T-helper 1 cell treated with Interleukin-12 subunit alpha and Interleukin-12 subunit beta and Interleukin-4 antibody, amounts not matched to agents 30 μg/mL and 1 μg/mL, for 36 hours (primary cell): ENCODE measurements around the gene CILP2.
A peak's percentile ranks its signal among the peaks of the same experiment; 100 is the strongest.

Experiments used
- H3K27ac Mint-ChIP-seq: one replicate; pipeline ENCODE4 v1.8.0; 2021; ENCODE audit warnings: mild to moderate bottlenecking, mixed read lengths
- H3K27me3 Mint-ChIP-seq: one replicate; pipeline ENCODE4 v1.8.0; 2021; ENCODE audit warnings: low read depth, mixed read lengths
- H3K36me3 Mint-ChIP-seq: one replicate; pipeline ENCODE4 v1.8.0; 2021; ENCODE audit warnings: low read depth, mixed read lengths
- H3K4me1 Mint-ChIP-seq: one replicate; pipeline ENCODE4 v1.8.0; 2021; ENCODE audit warnings: low read depth, mixed read lengths
- H3K4me3 Mint-ChIP-seq: one replicate; pipeline ENCODE4 v1.8.0; 2021; ENCODE audit warnings: mild to moderate bottlenecking, moderate library complexity, mixed read lengths
- H3K9me3 Mint-ChIP-seq: one replicate; pipeline ENCODE4 v1.8.0; 2021; ENCODE audit warnings: mixed read lengths

The CILP2 gene

DNA sequence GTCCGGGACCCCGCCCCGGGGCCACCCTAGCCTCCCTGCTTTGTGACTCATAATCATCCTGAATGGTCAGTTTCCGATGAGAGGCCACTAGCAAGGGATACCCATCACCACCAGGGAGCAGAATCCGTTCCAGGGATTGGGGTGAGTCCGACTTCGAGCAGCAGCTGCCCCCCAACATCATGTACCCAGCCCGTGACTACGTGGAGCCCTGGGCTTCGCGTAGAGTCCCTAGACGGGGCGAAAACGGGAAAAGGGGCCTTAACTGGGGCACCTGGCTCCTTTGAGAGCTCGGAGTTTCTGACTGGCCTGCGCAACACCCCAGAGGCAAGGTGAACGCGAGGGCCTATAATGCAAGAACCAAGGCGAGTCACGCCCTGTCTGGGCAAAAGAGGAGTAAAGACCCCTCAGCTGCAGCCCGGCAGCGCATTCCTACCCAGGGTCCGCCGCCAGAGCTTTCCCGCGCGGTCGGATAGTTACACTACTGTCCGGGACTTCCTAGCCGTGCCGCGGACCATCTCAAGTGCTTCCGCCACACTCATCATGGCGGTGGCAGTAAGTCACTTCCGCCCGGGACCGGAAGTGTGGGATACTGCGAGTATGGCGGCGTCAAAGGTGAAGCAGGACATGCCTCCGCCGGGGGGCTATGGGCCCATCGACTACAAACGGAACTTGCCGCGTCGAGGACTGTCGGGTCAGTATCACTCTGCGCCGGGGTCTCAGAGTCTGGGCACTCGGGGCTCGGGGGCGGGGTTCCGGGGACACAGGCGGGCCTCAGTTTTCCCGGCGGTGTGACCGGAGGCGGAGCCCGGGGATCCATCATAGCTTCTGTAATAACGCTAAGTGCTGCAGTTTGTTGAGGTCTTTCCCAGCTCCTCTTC lies 22.2 kb upstream of the CILP2 start, which contains the start of gene NDUFA13:
NDUFA13 (plus strand) TSS at position 584 of the 878 bp plus-strand sequence; CDS start at position 598, 14 bp downstream.
- Mint-ChIP-seq H3K36me3 (peaks cover 15% of the 10 kb centered on the region), H3K9me3 (no peaks in the 10 kb centered on the region), H3K4me1 (peaks cover 12% of the 10 kb centered on the region), H3K27ac (peak within 1 kb of the TSS; percentile 95), H3K27me3 (no peaks in the 10 kb centered on the region), H3K4me3 (peak within 1 kb of the TSS; percentile 87)

DNA sequence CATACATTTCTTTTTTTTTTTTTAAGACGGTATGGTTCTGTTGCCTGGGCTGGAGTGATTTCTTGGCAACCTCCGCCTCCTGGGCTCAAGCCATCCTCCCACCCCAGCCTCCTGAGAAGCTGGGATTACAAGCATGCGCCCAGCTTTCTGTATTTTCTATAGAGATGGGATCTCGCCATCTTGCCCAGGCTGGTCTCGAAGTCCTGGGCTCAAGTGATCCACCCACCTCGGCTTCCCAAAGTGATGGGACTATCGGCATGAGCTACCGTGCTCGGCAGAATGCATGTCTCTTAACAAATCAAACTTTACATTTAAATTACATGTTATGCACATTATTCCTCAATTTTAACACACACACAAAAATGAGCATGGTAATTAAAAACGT lies 20.8 kb upstream of the CILP2 start:
- Mint-ChIP-seq H3K9me3 (no peaks in the 10 kb centered on the region), H3K27ac (no peak overlapping the region), H3K36me3 (peaks cover 17% of the 10 kb centered on the region), H3K27me3 (no peaks in the 10 kb centered on the region), H3K4me1 (peaks cover 12% of the 10 kb centered on the region), H3K4me3 (peak overlapping the region; percentile 87)

DNA sequence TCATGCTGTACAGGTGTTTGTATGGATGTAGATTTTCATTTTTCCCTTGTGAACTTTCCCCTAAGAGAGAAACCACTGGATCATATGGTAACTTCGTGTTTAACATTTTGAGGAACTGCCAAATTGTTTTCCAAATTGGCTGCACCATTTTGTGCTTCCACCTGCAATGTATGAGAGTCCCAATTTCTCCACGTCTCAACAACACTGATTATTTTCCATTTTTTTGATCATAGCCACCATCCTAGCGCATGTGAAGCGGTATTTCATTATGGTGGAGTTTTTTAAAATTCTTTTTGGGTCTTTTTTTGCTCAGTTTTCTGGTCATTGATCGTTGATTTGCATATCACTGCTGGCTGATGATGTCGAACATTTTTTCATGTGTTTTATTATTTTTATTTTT lies 17.1 kb upstream of the CILP2 start:
- H3K9me3 Mint-ChIP-seq, result no peaks in the 10 kb centered on the region
- H3K4me3 Mint-ChIP-seq, result no peak overlapping the region
- peaks cover 17% of the 10 kb centered on the region for H3K4me1 Mint-ChIP-seq
- no peaks in the 10 kb centered on the region for H3K27me3 Mint-ChIP-seq
- peaks cover 16% of the 10 kb centered on the region for H3K36me3 Mint-ChIP-seq
- no peak overlapping the region for H3K27ac Mint-ChIP-seq

DNA sequence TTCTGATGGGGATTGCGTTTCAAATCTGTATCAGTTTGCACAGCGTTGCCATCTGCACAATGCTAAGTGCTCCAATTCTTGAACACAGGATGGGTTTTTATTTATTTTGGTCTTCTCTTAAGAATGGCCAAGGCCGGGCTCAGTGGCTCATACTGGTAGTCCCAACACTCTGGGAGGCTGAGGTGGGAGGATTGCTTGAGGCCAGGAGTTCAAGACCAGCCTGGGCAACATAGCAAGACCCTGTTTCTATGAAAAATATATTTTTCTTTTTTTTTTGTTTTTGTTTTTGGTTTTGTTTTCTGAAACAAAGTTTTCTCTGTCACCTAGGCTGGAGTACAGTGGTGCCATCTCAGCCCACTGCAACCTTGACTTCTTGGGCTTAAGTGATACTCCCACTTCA lies 14.9 kb upstream of the CILP2 start:
- no peaks in the 10 kb centered on the region for H3K9me3 Mint-ChIP-seq
- no peaks in the 10 kb centered on the region for H3K27me3 Mint-ChIP-seq
- no peak overlapping the region for H3K27ac Mint-ChIP-seq
- peaks cover 15% of the 10 kb centered on the region for H3K4me1 Mint-ChIP-seq
- H3K4me3 Mint-ChIP-seq, result no peak overlapping the region
- peaks cover 15% of the 10 kb centered on the region for H3K36me3 Mint-ChIP-seq

DNA sequence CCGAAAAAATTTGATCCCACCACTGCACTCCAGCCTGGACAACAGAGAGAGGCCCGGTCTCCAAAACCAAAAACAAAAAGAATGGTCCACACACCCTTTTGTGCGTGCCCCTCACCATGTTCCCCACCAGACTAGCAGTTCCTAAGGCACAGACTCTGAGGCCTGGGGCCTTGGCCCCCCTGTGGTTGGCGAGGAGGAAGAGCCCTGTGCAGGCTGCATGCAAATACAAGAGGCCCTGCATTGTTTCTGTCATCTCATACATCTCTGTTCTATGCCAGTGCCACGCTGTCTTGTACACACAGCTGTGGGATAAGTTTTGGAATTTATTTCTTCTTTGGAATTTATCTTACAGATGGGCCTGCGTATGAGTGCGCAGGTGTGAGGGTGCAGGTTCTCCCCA lies 14.0 kb upstream of the CILP2 start:
- Mint-ChIP-seq H3K4me3 (no peak overlapping the region), H3K9me3 (no peaks in the 10 kb centered on the region), H3K27ac (no peak overlapping the region), H3K36me3 (peaks cover 14% of the 10 kb centered on the region), H3K27me3 (no peaks in the 10 kb centered on the region), H3K4me1 (peaks cover 15% of the 10 kb centered on the region)

DNA sequence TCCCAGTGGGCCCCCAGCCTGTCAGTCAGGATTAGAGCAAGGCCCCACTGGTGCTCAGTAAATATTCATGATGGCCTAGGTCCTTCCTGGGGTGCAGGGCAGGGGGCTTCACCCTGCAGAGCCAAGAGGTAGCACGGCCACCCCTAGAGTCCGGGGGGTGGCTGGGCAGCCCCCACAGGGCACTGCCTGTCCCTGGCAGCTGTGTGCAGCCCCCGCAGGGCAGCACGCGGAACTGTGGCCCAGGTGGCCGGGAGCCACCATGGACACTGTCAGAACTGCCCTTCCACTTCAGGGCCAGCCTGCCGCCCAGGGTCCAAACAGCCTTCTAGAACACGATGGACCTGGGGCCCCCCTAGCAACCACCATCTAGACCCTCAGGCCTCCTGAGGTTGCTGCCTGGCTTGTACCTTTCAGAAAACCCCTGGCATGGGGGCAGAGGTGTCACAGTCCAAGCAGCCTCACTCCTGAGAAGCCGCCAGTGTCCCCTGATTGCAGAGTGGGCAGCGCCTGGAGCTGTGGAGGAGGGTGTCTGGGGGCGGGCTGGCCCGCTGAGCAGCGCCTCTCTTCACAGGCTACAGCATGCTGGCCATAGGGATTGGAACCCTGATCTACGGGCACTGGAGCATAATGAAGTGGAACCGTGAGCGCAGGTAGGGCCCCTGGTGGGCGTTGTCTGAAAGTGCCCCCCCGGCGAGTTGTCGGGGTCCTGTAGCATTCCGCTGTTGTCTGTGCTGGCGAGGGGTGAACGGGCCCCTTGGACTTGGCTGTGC lies 12.3 kb upstream of the CILP2 start:
- no peak overlapping the region for H3K4me3 Mint-ChIP-seq
- H3K4me1 Mint-ChIP-seq, result peaks cover 6% of the 10 kb centered on the region
- peaks cover 9% of the 10 kb centered on the region for H3K36me3 Mint-ChIP-seq
- no peaks in the 10 kb centered on the region for H3K9me3 Mint-ChIP-seq
- no peak overlapping the region for H3K27ac Mint-ChIP-seq
- no peaks in the 10 kb centered on the region for H3K27me3 Mint-ChIP-seq

DNA sequence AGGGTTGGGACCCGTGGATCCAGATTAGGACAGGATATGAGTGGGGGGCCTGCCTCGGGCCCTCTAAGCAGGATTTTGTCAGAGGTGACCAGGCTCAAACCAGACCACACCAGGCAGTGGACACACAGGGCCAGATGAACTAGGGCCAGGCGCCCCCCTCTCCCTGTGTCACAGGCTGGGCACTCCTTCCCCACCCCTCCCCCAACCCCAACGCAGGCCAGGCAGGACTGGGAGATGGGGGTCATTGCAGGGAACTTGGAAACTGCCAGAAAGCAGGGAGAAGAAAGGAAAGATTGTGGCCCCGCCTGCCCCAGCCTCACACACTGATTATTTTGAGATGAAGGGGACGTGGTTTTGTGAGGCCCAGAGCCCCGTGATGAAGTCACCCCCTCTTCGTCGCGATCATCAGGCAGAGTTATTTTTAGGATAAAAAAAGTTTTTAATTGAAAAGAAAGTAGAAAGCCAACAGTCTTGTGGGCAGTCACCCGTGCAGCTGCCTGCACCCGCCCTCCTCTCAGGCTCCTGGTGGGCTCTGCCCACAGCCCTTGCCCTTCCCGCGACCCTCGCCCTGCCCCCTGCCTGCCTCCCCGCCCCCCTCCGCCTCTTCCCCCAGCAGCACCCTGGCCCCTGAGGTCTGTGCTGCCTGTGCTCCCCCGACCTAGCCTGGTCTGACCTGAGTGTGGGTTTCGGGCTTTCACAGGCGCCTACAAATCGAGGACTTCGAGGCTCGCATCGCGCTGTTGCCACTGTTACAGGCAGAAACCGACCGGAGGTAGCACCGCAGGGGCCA lies 11.3 kb upstream of the CILP2 start:
- Mint-ChIP-seq H3K4me1 (peaks cover 9% of the 10 kb centered on the region), H3K9me3 (no peaks in the 10 kb centered on the region), H3K4me3 (no peak overlapping the region), H3K36me3 (peaks cover 6% of the 10 kb centered on the region), H3K27me3 (no peaks in the 10 kb centered on the region), H3K27ac (no peak overlapping the region)

DNA sequence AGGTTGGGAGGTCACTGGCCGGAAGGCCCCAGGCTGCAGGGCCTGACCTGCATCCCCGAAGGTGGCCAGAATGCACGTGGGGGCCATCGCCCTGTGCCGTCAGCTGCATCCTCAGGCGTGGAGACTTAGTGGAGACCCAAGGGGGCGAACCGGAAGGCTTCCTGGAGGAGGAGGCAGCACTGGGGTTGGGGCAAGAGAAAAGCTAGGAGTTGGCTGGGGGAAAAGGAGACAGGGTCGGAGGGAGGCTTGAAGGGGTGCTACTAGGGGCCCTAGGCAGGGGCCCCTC lies 10.8 kb upstream of the CILP2 start:
- H3K36me3 Mint-ChIP-seq, result peaks cover 9% of the 10 kb centered on the region
- H3K4me3 Mint-ChIP-seq, result no peak overlapping the region
- peaks cover 12% of the 10 kb centered on the region for H3K4me1 Mint-ChIP-seq
- no peaks in the 10 kb centered on the region for H3K9me3 Mint-ChIP-seq
- no peak overlapping the region for H3K27ac Mint-ChIP-seq
- no peaks in the 10 kb centered on the region for H3K27me3 Mint-ChIP-seq

DNA sequence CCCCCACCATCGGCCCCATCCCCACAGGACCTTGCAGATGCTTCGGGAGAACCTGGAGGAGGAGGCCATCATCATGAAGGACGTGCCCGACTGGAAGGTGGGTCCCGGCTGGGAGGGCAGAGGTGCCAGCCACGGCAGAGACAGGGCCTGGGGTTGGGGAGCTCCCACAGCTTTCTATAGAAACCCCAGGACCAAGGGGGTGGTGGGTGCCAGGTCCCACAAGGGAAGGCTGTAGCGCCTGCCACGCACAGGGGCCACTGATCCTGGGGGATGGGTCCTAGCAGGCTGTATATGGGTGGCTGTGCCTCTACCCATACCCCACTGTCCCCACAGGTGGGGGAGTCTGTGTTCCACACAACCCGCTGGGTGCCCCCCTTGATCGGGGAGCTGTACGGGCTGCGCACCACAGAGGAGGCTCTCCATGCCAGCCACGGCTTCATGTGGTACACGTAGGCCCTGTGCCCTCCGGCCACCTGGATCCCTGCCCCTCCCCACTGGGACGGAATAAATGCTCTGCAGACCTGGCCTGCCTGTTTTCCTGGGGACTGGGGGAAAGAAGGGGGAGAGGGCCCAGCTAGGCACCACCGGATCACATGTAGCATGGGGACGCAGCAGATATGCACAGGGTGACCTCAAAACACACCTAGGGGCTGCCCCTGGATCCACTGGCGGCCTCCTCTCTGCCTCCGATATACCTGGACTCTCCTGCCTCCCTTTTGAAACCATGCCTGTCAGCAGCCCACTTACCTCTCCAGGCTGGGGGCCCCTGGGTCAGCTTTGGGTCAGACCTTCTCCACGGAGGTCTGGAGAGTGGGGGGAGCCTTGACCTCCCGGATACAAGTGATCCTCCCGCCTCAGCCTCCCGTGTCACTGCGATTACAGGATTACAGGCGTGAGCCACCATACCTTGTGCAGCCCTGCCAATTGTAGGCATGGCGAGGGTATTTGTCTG lies 10.1 kb upstream of the CILP2 start:
- H3K4me3 Mint-ChIP-seq, result no peak overlapping the region
- no peaks in the 10 kb centered on the region for H3K27me3 Mint-ChIP-seq
- peaks cover 5% of the 10 kb centered on the region for H3K36me3 Mint-ChIP-seq
- peaks cover 10% of the 10 kb centered on the region for H3K4me1 Mint-ChIP-seq
- no peak overlapping the region for H3K27ac Mint-ChIP-seq
- no peaks in the 10 kb centered on the region for H3K9me3 Mint-ChIP-seq

DNA sequence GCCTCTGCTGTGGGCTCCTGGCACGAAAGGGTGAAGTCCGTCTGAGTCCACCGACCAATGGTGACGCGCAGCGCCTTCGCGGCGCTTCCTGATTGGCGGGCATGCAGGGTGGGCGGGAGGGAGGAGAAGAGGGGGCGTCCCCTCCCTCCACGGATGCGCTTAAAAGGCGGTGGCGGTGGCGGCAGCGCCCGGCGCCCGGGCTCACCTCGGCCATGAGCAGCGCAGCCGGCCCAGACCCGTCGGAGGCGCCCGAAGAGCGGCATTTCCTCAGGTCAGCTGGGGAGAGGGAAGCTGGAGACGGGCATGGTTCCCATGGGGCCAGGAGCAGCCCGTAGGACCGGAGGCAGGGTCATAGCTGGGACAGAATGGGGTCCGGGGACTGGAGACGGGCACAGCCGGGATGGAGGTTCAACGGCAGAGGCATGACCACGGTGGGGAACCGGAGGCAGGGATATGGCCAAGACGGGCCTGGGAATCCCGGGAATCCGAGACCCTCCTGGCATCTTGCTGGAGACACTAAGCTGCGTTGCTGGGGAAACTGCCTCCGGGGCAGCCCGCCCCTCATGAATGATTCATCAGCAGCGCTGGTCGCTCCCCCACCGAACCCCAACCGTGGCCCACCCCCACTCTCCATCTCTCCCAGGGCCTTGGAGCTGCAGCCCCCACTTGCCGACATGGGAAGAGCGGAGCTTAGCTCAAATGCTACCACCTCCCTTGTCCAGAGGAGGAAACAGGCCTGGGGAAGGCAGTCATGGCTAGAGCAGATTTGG lies 9.2 kb upstream of the CILP2 start, which contains the start of gene YJEFN3:
YJEFN3 (plus strand) TSS at position 191 of the 770 bp plus-strand sequence; CDS start at position 213, 22 bp downstream.
- peaks cover 4% of the 10 kb centered on the region for H3K36me3 Mint-ChIP-seq
- no peaks in the 10 kb centered on the region for H3K9me3 Mint-ChIP-seq
- H3K4me3 Mint-ChIP-seq, result no peak within 1 kb of the TSS
- H3K4me1 Mint-ChIP-seq, result peaks cover 9% of the 10 kb centered on the region
- no peaks in the 10 kb centered on the region for H3K27me3 Mint-ChIP-seq
- no peak within 1 kb of the TSS for H3K27ac Mint-ChIP-seq

DNA sequence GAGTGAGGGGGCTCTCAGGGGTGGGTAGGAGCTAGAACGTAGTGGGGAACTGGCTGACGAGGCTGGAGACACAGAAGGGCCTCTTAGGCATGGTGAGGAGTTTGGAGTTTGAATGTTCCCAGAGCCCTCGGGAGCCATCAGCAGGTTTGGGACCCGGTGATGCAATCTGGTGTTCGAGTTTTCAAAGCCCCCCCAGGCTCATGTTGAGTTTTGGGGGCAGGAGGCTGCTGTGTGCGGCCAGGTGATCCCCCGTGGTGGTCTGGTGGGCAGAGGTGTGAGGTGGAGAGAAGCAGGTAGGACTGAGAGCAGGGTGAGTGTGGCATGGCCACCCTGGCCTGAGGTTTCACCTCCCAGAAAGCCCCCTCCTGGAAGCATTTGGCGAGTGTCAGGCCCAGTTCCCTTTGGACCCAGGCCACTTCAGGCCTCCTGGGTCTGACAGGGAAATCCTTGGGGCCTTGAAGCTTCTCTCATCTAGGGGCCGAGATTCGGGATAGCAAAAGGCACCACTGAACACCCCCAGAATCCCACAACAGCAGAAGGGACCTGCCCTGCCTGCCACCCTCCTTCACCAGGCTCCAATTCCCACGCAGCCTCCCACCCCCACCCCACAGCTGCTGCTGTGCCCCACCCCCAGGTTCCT lies 8.2 kb upstream of the CILP2 start:
- Mint-ChIP-seq H3K4me3 (no peak overlapping the region), H3K27me3 (no peaks in the 10 kb centered on the region), H3K4me1 (peaks cover 9% of the 10 kb centered on the region), H3K27ac (no peak overlapping the region), H3K9me3 (no peaks in the 10 kb centered on the region), H3K36me3 (peaks cover 9% of the 10 kb centered on the region)

DNA sequence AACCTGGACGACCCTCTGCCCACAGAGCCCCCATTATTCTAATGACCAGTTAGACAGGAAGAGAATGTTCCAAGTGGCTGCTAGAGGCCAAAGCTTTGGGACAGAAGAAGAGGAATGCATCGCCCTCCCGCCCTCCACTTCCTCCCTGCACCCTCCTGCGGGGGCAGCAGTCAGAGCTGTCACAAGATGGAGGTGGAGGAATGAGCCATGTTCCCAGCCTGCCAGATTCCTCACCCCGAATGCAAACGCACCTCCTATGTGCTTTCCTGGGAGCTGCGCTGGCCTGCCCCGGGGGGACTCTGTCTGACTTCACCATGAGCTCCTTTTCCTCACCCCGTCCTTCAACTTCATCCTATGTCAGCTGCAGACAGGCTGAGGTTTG lies 7.7 kb upstream of the CILP2 start:
- H3K4me3 Mint-ChIP-seq, result no peak overlapping the region
- no peaks in the 10 kb centered on the region for H3K9me3 Mint-ChIP-seq
- H3K36me3 Mint-ChIP-seq, result peaks cover 9% of the 10 kb centered on the region
- H3K27ac Mint-ChIP-seq, result no peak overlapping the region
- peaks cover 9% of the 10 kb centered on the region for H3K4me1 Mint-ChIP-seq
- H3K27me3 Mint-ChIP-seq, result no peaks in the 10 kb centered on the region

DNA sequence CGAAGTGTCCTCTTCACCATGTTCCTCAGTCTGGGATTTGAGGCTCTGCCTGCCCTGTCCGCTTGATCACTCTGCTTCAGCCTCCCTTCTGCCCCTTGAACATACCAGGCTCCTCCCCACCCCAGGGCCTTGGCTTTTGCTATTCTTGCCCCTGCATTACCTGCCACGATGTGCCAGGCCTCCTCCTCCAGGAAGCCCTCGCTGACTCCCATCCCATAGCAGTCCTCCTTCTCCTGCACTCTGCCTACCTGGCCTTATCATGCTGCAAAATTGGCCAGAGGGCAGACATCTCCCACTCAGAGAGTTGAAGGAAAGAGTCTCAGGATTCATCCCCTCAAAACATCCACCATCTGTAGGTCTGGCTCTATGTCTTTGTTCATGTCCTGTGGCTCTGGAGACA lies 7.2 kb upstream of the CILP2 start:
- H3K9me3 Mint-ChIP-seq, result no peaks in the 10 kb centered on the region

More for the DNA sequence above, 7.2 kb upstream of the CILP2 start:
- H3K4me1 Mint-ChIP-seq, result peaks cover 9% of the 10 kb centered on the region
- H3K36me3 Mint-ChIP-seq, result peaks cover 9% of the 10 kb centered on the region
- no peak overlapping the region for H3K4me3 Mint-ChIP-seq
- no peaks in the 10 kb centered on the region for H3K27me3 Mint-ChIP-seq
- H3K27ac Mint-ChIP-seq, result peak overlapping the region; percentile 65
